NT2/D1 (cell line): ENCODE measurements around the gene CACNA2D4.

ENCODE experiments used
- SUZ12 ChIP-seq: IDR thresholded peaks from 2 replicates; pipeline ENCODE4 v1.6.1; 2011; ENCODE audit not compliant: insufficient read length, insufficient read depth; ENCODE audit errors: extremely low read depth
- YY1 ChIP-seq: IDR thresholded peaks from 2 replicates; pipeline ENCODE4 v1.6.1; 2011; ENCODE audit not compliant: insufficient read length, insufficient read depth
- ZNF274 ChIP-seq: IDR thresholded peaks from 2 replicates; pipeline ENCODE4 v1.6.1; 2011; ENCODE audit warnings: mild to moderate bottlenecking, low read depth, low read length

DNA sequence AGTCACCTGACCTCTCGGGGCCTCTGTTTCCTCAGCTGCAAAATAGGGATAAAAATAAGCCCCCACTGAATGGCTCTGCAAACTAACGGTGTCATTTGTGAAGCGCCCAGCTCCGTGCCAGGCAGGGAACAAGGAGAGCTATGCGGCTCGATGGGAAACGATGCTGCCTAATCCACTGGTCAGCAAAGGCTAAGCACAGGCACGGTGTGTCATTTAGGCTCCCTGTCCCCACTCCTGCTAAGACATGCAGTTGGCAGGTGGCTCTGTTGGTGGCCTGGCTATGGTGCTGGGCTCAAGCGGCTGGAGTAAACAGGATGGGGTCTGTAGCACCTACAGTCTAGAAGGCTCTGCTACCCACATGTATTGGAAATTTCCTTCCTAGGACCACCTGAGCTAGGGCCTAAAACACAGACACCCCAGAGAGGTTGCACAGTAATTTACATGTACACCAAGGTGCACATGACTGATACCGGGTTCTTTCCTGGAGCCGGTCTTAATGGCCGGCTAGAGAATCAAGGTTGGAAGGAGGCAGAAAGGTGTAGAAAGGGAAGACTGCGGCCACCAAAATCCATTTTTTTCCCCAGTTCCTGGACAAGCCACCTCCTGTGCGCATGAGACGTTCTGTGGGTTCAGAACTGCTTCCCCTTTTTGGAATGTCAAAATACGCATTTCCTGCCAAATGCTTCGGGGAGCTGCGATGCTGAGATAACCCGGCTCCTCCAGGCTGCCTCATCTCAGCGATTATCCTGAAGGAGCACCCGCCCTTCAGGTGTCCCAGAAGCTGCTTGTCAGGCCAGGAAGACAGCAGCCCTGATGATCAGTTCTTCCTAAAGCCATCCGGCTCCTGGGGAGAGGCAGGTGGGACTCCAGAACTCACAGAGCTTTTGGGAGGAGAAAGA lies 1.0 kb downstream of the CACNA2D4 start:
- no peak for TF ChIP-seq ZNF274
- no peak for TF ChIP-seq SUZ12
- no peak for TF ChIP-seq YY1
